Loucy (cell line): ENCODE results near the gene TTYH2.

Experiments
- H2AFZ ChIP-seq: fragments of 200-600 bp; sonication (generic); 2 replicates; pipeline ENCODE4 v1.6.0; 2016; ENCODE audit warnings: antibody characterized with exemption, mild to moderate bottlenecking, low read length, moderate library complexity
- H3F3A ChIP-seq: fragments of 200-600 bp; 2 replicates; pipeline ENCODE4 v1.6.0; 2016; ENCODE audit warnings: antibody characterized with exemption, low read depth, mild to moderate bottlenecking
- H3K27me3 ChIP-seq: fragments of 200-600 bp; sonication (generic); 2 replicates; pipeline ENCODE4 v1.6.1; 2014; ENCODE audit warnings: low read length, mild to moderate bottlenecking; ENCODE audit not compliant: insufficient read depth, poor library complexity, severe bottlenecking
- H3K36me3 ChIP-seq: fragments of 200-600 bp; sonication (generic); 2 replicates; pipeline ENCODE4 v1.6.1; 2016; ENCODE audit warnings: low read length; ENCODE audit not compliant: insufficient read depth
- H3K4me1 ChIP-seq: fragments of 200-600 bp; sonication (generic); 2 replicates; pipeline ENCODE4 v1.5.1; 2014; ENCODE audit warnings: low read length, mild to moderate bottlenecking; ENCODE audit not compliant: insufficient read depth, poor library complexity, severe bottlenecking
- H3K4me2 ChIP-seq: fragments of 200-600 bp; sonication (generic); 2 replicates; pipeline ENCODE4 v1.6.0; 2014; ENCODE audit warnings: antibody characterized with exemption, low read length, low read depth, mild to moderate bottlenecking; ENCODE audit not compliant: poor library complexity, severe bottlenecking
- H3K4me3 ChIP-seq: fragments of 200-600 bp; sonication (generic); 2 replicates; pipeline ENCODE4 v1.5.1; 2014; ENCODE audit warnings: low read length, mild to moderate bottlenecking, mixed read lengths; ENCODE audit not compliant: poor library complexity, severe bottlenecking
- H3K79me2 ChIP-seq: fragments of 200-600 bp; sonication (generic); 2 replicates; pipeline ENCODE4 v1.6.1; 2014; ENCODE audit warnings: low read length; ENCODE audit not compliant: insufficient read depth
- H3K9ac ChIP-seq: fragments of 200-600 bp; sonication (generic); 2 replicates; pipeline ENCODE4 v1.6.0; 2014; ENCODE audit warnings: mild to moderate bottlenecking, low read depth, low read length, moderate library complexity; ENCODE audit not compliant: poor library complexity, severe bottlenecking
- H3K9me2 ChIP-seq: fragments of 200-600 bp; sonication (generic); replicated peaks from 2 replicates; pipeline ENCODE4 v1.6.1; 2016; ENCODE audit warnings: low read depth, low read length, mixed read lengths
- H3K9me3 ChIP-seq: fragments of 200-600 bp; sonication (generic); 2 replicates; pipeline ENCODE4 v1.6.1; 2014; ENCODE audit warnings: mild to moderate bottlenecking, antibody characterized with exemption, low read length, low read depth; ENCODE audit not compliant: insufficient read depth
- H4K20me1 ChIP-seq: fragments of 200-600 bp; sonication (generic); 2 replicates; pipeline ENCODE4 v1.6.0; 2014; ENCODE audit warnings: antibody characterized with exemption, low read length, mild to moderate bottlenecking; ENCODE audit not compliant: insufficient read depth, poor library complexity, severe bottlenecking
- EZH2phosphoT487 ChIP-seq: fragments of 200-600 bp; IDR thresholded peaks from 2 replicates; pipeline ENCODE4 v1.6.1; 2018; ENCODE audit warnings: antibody characterized with exemption, mild to moderate bottlenecking, moderate library complexity, borderline replicate concordance
- TF ChIP-seq, protein P1 (sequence below): fragments of 200-600 bp; sonication (generic); conservative IDR thresholded peaks from 2 replicates; pipeline ENCODE4 v1.5.1; 2014; ENCODE audit warnings: mild to moderate bottlenecking, antibody characterized with exemption, low read length

Gene TTYH2

DNA sequence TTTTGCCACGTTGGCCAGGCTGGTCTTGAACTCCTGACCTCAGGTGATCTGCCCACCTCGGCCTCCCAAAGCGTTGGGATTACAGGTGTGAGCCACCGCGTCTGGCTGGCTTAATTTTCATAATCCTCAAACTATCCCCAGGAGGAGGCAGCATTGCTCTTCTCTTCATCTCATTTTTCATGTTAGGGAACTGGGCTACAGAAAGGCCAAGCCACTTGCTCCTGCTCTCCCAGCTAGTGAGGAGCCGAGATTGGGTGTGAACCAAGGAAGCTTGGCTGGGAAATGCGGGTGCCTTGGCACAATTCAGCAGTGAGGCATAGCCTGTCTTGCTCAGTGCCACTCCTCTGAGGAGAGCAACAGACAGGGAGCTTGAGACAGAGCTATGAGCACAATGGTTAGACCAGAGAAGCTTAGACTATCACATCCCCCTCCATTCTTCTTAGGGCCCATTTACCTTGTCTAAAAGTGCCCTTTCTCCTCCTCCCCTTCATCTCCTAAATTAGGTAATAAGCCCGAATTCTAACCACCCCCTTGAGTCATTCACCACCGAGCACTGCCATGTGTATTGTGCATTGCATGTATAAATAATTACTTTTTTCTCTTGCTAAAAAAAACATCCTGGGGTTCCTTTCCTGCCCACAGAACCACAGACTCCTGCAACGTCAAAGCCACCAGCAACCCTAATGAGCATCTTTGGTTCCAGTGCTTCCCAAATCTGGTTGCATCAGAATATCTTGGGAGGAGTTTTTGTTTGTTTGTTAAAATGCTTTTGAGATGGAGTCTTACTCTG lies 92.7 kb downstream of the TTYH2 start:
- Histone ChIP-seq H3K27me3 (no peaks in the 10 kb centered on the region), H3K9me2 (no peaks in the 10 kb centered on the region), H3K36me3 (no peaks in the 10 kb centered on the region), H3K4me3 (no peak overlapping the region), H3K4me2 (no peak overlapping the region), H4K20me1 (no peaks in the 10 kb centered on the region), H3K79me2 (no peaks in the 10 kb centered on the region), H3K9ac (no peak overlapping the region), H3K9me3 (no peaks in the 10 kb centered on the region), H3F3A (no peaks in the 10 kb centered on the region), H2AFZ (no peak overlapping the region), H3K4me1 (no peaks in the 10 kb centered on the region)
- TF ChIP-seq EZH2phosphoT487: no peak
- TF ChIP-seq, protein P1, sequence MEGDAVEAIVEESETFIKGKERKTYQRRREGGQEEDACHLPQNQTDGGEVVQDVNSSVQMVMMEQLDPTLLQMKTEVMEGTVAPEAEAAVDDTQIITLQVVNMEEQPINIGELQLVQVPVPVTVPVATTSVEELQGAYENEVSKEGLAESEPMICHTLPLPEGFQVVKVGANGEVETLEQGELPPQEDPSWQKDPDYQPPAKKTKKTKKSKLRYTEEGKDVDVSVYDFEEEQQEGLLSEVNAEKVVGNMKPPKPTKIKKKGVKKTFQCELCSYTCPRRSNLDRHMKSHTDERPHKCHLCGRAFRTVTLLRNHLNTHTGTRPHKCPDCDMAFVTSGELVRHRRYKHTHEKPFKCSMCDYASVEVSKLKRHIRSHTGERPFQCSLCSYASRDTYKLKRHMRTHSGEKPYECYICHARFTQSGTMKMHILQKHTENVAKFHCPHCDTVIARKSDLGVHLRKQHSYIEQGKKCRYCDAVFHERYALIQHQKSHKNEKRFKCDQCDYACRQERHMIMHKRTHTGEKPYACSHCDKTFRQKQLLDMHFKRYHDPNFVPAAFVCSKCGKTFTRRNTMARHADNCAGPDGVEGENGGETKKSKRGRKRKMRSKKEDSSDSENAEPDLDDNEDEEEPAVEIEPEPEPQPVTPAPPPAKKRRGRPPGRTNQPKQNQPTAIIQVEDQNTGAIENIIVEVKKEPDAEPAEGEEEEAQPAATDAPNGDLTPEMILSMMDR: peak; percentile 29

DNA sequence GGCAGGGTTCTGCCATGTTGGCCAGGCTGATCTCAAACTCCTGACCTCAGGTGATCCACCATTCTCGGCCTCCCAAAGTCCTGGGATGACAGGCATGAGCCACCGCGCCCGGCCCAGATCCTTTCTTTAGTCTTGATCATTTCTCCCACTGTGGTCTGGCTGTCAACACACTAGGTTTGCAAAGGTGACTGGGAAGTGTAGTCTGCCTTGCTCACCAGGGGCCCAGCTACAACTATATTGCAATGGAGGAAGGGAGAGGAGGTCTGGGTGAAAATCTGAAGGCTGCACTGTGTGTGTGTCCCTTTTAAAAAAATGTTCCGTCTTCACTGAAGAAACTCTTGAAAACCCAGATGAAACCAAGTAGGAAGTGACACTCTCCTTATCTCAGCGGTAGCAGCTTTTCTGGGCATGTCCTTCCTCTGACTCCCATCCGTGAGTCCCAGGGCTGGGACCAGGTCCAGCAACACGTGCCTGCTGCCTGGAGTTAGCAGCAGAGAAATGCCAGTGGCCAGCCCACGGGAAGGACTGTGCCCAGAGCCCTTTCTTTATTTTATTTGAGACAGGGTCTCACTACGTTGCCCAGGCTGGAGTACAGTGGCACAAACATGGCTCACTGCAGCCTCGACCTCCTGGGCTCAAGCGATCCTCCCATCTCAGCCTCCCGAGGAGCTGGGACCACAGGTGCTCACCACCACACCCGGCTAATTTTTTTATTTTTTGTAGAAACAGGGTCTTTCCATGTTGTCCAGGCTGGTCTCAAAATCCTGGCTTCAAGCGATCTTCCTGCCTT lies 94.8 kb downstream of the TTYH2 start:
- Histone ChIP-seq H3K9ac (no peak overlapping the region), H3K4me1 (no peaks in the 10 kb centered on the region), H2AFZ (no peak overlapping the region), H4K20me1 (no peaks in the 10 kb centered on the region), H3K9me3 (peaks cover 8% of the 10 kb centered on the region; the same call in 1 of the 2 replicates), H3K79me2 (no peaks in the 10 kb centered on the region), H3K4me3 (no peak overlapping the region), H3F3A (no peaks in the 10 kb centered on the region), H3K4me2 (no peak overlapping the region), H3K36me3 (no peaks in the 10 kb centered on the region), H3K9me2 (no peaks in the 10 kb centered on the region), H3K27me3 (no peaks in the 10 kb centered on the region)
- no peak for TF ChIP-seq EZH2phosphoT487
- TF ChIP-seq, protein P1: no peak

DNA sequence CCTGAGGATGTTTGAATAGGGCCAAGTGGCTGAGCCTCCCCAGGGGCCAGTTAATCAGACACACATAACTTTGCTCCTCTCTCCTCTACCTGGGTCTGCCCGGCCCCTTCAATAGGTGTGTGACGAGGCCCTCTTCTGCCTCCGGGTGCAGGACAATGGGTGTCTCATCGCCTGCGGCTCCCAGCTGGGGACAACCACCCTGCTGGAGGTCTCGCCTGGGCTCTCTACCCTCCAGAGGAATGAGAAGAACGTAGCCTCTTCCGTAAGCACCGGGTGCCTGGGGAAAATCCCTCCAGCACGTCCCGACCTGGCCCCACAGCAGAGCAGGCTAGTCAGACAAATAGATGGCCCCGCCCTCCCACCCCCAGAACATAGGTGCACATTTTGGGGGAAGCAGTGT lies 96.5 kb downstream of the TTYH2 start:
- Histone ChIP-seq H3F3A (no peaks in the 10 kb centered on the region), H3K9me3 (peaks cover 8% of the 10 kb centered on the region; the same call in 1 of the 2 replicates), H3K4me1 (no peaks in the 10 kb centered on the region), H3K27me3 (no peaks in the 10 kb centered on the region), H3K9ac (no peak overlapping the region), H3K9me2 (no peaks in the 10 kb centered on the region), H3K4me3 (no peak overlapping the region), H3K36me3 (no peaks in the 10 kb centered on the region), H3K4me2 (no peak overlapping the region), H4K20me1 (no peaks in the 10 kb centered on the region), H2AFZ (no peak overlapping the region), H3K79me2 (no peaks in the 10 kb centered on the region)
- TF ChIP-seq, protein P1: no peak
- no peak for TF ChIP-seq EZH2phosphoT487
